ENCODE results near the gene SBNO2. TPM values are rescaled to one million over a fixed set of nuclear protein-coding genes. Genes with fewer than 3 reads are reported as not detected.

The SBNO2 gene
- total and polyA plus RNA-seq, 2 of the 4 experiments (the other 2 are of a cell fraction), result 13.4 to 40.5 TPM

GRCh38 chr19:1153891-1154730 is 20.0 kb downstream of the SBNO2 start:
- H4K91ac ChIP-seq (ENCODE audit: insufficient read depth, low read depth, low read length), result peak overlapping the region; percentile 76
- TF ChIP-seq CEBPB (IDR thresholded peaks at IDR 0.05; ENCODE audit: low read depth, low read length), result no peak
- no peak for TF ChIP-seq BHLHE40 (IDR thresholded peaks at IDR 0.05; ENCODE audit: low read depth, low read length)
- no peak for TF ChIP-seq MXI1 (IDR thresholded peaks at IDR 0.05; ENCODE audit: borderline replicate concordance, low read depth, low read length)
- TF ChIP-seq CTCF (conservative IDR thresholded peaks at IDR 0.05; ENCODE audit: low read depth, low read length), result no peak
- no peak for TF ChIP-seq POLR2A (IDR thresholded peaks at IDR 0.05; ENCODE audit: low read depth, low read length)
- no peak for DNase-seq
- POLR2A ChIA-PET (ENCODE audit: unreplicated experiment), result no interaction called here
- H2BK20ac ChIP-seq (ENCODE audit: low read depth, low read length), result peak overlapping the region; percentile 74
- H3K9me3 ChIP-seq (ENCODE audit: control insufficient read depth, insufficient read depth, low read length), result no peaks in the 10 kb centered on the region
- WGBS, 2 experiments (ENCODE audit: extremely low coverage in 2 of 2, insufficient read length in 1 of 2), result 99% methylated on average over 36 of the region's 58 CpGs; no CpG with 5 or more reads in 1 of the 2 experiments
- peak overlapping the region; percentile 31; the same call in 1 of the 3 replicates for H2BK15ac ChIP-seq (ENCODE audit: low read depth, low read length)
- H3K4me2 ChIP-seq (ENCODE audit: low read depth, low read length), result peak overlapping the region; percentile 33; the same call in 1 of the 2 replicates
- H3K14ac ChIP-seq (replicated peaks; ENCODE audit: low read depth, low read length), result peak overlapping the region; percentile 41
- peak overlapping the region; percentile 76 for H2BK5ac ChIP-seq (ENCODE audit: low read depth, low read length, poor library complexity, severe bottlenecking)
- no peaks in the 10 kb centered on the region for H3K27me3 ChIP-seq (ENCODE audit: control insufficient read depth, insufficient read depth, low read length)
- CTCF ChIA-PET, result interaction anchor here (1.0 kb wide), 1 partner anchor 41 kb away, joined by 3 read pairs; no protein-coding TSS in a partner anchor
- H3K9ac ChIP-seq (ENCODE audit: low read depth, low read length), result peak overlapping the region; percentile 60
- ATAC-seq (ENCODE audit: low read depth), result no peak
- no peaks in the 10 kb centered on the region; the same call in 1 of the 2 replicates for H3K9me1 ChIP-seq (ENCODE audit: insufficient read depth, low read length)
- H2AFZ ChIP-seq (replicated peaks; ENCODE audit: low read length, poor library complexity), result peak overlapping the region; percentile 74
- H4K5ac ChIP-seq (ENCODE audit: low read depth, low read length), result peak overlapping the region; percentile 53
- H2AK5ac ChIP-seq (ENCODE audit: low read depth, low read length), result peak overlapping the region; percentile 70
- BruUV-seq (replicated peaks), result no TSS peak
- peaks cover 5 to 75% of the 10 kb centered on the region in 2 experiments for H3K79me1 ChIP-seq (ENCODE audit: low read depth in 1 of 2, low read length in 2 of 2)
- H4K20me1 ChIP-seq (ENCODE audit: insufficient read depth, low read length), result peaks cover 39% of the 10 kb centered on the region
- H3K4ac ChIP-seq (ENCODE audit: low read depth, low read length), result peak overlapping the region; percentile 95
- H3K23ac ChIP-seq (ENCODE audit: low read depth, low read length), result 0 out of 2 replicates have a peak overlapping the region, but pooled peaks have one; percentile 75
- in situ Hi-C loops (cut with MboI; ENCODE audit: low sequenced_read_pairs) (no loop called here), dilution Hi-C loops (cut with HindIII; ENCODE audit: low sequenced_read_pairs, unreplicated experiment) (no loop called here), intact Hi-C loops (cut with micrococcal nuclease) (no loop called here)
- peak overlapping the region; percentile 86 for H2BK120ac ChIP-seq (ENCODE audit: low read depth, low read length)
- H3K27ac ChIP-seq (ENCODE audit: insufficient read depth, low read length), result peak overlapping the region; percentile 96
- H3K36me3 ChIP-seq (ENCODE audit: control insufficient read depth, insufficient read depth, low read length), result peaks cover 47% of the 10 kb centered on the region
- H3K56ac ChIP-seq (ENCODE audit: extremely low read depth, insufficient read depth, low read length), result no peak overlapping the region; the same call in 1 of the 2 replicates
- no peak overlapping the region for H3K4me3 ChIP-seq (ENCODE audit: insufficient read depth, low read depth, low read length)
- H2AK9ac ChIP-seq (replicated peaks; ENCODE audit: low read depth, low read length, poor library complexity), result peak overlapping the region; percentile 99
- H3K18ac ChIP-seq (ENCODE audit: low read depth, low read length), result peak overlapping the region; percentile 31; the same call in 1 of the 2 replicates
- H3K4me1 ChIP-seq (ENCODE audit: control insufficient read depth, insufficient read depth, low read length), result peaks cover 18% of the 10 kb centered on the region
- H4K8ac ChIP-seq (ENCODE audit: low read depth in 2 of 2, low read length in 2 of 2), result peak overlapping the region; percentile 73 to 82

All from IMR-90 (cell line).